ENCODE data around the gene ANKUB1.

Gene ANKUB1

DNA sequence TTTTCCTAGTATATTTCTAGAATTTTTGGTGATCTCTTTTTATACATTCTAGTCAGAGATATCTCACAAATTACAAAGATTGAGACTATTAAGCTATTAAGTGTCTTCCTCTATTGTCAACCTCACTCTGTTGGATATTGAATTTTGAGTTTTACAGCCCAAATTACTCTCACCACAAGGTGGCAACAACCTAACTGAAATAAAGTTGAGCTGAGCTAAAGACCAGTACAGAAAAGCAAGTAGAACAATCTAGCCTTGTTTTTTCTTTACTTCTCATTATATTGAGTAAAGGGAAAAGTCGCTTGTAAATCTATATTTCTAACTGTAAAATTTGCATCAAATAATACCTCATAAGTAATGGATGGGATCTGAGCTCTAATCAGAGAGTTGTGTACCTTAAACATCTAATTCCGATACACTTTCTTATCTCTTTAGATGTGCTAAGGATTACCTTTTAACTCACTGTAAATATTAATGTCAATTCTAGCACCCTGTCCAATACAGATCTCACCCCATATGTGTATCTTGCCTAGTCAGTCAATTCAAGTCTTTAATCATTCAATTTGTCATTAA, 26.5 kb downstream of the ANKUB1 start:
- DNase-seq: peak in 5 of 56 donors; percentile 10 to 75 (median 21)

DNA sequence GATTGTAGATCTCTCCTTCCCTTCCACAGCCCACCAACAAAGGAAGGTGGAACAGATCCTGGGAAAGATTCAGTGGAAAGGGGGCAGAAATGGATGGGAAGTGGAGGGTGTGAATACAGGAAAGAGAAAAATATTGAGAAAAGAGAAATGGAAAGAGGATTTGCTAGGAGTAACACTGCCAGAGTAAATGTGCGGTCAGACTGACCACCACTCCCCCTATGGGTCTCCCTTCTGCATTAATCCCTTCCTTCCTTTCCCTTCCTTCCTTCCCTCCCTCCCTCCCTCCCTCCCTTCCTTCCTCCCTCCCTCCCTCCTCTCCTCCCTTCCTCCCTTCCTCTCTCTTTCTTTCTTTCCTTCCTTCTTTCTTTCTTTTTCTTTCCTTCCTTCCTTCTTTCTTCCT, 28.1 kb downstream of the ANKUB1 start:
- DNase-seq: no peak

DNA sequence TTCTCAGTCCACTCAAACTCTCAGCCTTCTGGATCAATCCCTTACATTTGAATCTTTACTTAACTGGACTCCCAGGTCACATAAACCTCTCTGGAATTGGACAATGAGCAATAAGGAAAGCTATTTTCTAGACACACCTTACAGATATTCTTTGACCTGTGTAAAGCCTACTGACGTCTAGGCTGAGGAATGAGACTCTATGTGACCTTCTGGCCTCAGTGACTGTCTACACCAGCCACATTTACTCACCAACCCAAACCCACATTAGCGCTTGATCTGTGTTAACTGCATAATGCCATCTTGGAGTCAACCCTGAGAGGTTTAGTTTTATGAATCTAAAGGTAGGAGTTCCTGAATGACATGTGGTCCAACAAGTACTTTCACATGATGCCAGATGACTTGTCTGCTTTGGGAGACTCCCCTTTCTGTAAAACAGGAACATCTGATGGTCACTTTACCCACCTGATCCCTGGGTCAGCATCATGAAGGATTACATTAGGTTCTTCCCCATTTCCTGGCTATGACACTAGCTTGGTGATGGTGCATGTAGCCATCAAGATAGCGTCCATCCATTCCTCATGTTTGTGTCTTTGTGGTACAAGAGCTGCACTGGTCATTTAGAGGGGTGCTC, 28.7 kb downstream of the ANKUB1 start:
- no peak for DNase-seq

DNA sequence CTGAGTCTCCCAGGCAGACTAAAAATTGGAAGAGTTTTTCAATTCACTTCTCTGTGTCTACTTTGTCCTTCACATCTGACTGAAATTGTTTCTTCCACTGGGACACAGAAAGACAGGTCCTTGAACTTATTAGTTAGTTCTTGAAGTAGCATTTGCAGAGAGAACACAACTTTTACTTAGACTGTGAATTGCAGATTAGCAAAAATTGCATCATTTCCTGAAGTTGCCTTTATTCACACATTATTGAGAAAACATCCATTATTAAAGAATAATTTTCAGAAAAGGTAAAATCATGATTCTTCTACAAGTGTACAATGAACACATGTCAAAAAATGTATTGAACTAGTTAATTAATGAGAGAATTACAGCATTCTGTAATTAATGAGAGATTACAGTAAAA, 38.6 kb downstream of the ANKUB1 start:
- DNase-seq: no peak

DNA sequence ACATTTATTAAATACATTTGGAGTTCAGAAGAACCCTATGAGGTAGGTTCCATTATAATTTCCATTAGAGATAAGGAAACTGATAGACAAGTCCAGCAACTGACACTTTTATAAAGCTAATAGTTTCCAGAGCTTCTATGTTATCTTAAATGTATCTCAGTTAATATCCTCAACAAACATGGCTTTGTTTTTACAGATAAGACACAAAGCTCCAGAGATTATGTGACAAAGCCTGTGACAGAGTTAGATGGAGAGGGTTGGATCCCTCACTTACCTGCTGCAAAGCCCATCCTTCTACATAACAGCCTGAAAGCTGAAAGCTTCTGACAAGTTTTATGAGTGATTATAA, 39.6 kb downstream of the ANKUB1 start:
- DNase-seq: no peak

DNA sequence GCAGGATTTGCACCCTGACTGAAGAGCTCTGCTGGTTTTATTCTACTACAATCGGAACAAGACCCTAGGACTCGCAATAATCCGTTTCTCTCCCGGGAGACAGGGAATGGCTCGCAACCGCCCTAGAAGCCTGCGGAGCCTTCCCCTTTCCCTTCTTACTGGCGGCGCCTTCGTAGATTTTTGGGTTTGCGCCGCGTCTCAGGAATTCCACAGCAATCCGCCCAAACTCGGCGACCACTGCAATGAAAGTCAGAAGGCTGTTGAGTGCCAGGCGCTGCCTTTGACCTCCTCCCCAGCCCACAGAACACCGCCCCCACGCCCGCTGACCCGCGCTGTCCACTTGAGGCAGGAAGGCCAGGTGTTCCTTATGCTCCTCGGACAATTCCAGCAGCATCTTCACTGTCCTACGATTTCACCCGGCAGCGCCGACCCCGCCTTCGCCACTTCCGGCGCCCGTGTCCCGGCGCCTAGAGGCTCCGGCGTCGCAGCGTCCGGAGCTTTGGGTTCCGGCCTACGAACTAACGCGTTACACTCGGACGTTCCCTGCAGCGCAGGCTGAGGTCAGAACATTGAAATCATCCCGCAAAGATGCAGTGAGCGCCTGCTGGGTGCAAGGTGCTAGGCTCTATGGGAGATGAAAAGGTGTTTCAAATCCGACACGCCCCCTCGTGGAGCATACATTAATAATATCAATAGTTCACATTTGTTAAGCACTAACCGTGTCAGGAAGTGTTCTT, 40.1 kb downstream of the ANKUB1 start, which contains the start of gene COMMD2:
TSS of gene COMMD2 (minus strand) at position 439 of the 737 bp plus-strand sequence. CDS start at position 394, 45 bp downstream.
- DNase-seq: peak; percentile 7 to 81 (median 56)

DNA sequence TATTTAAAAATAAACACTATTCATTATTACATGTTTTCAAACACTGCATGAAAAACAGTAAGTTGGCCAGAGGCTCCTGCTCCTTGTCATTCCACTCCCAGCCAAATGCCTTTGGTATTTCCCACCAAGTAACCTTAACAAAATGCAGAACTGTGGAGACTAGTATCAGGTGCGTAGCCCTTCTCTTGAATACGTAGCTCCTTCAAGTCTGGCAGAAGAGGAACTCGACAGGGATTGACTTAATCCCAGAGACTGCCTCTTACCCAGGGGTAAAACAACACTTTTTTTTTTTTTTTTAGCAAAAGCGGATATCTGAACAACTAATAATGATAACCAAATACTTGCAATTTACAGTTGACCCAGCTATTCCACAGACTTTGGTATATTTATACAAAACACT, 40.8 kb downstream of the ANKUB1 start:
- no peak for DNase-seq

DNA sequence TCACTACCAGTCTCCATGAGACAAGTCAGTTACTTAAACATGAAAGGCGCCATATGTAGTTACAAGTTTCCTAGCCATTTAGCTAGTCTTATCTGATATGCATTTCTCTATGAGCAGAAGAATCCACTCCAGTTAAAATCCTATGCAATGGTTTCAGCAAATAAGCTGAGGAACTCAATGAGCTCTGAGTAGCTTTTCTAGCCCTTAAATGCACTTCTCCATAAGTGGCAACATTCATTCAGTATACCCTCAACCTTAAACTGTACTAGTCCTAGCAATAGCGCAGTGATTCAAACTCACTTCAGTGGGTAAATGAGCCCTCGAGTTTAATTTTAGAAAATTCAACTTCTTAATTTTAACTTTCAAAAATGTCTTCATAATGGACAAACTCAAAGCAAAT, 47.7 kb downstream of the ANKUB1 start:
- DNase-seq: no peak

DNA sequence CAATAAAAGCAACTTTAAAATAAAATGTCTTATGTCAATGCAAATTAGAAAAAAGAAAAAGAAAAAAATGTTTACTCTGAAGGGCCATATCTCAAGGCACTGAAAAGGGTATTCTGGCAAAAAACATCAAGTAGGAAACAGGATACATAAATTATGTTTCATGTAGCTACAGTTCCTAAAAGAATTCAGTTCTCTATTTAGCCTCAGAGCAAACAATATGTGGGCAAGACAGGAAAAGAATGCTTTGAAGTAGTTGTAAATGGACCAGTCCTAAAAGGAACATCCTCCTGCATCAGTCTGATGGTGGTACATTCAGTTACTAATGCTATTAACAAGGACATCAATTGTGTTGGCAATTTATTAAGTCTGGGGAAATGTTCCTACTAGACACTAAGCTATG, 48.2 kb downstream of the ANKUB1 start:
- no peak for DNase-seq

DNA sequence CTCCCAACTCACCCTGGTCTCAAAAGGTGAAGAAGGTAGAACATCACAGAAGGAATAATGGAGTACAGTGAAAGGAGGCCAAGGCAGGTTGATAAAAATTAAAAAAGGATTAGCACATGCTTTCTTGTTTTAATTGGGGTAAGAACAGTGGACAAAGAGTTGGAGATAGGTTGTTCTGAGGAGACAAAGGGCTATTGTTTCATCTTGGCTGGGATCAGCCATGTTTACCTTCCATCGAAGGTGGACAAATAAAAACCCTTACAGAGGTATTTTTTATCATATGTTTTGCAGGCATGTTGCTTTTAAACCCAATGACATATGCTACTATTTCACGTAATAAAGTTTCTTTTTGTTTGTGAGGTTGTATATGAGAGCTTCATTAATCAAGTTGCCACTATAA, 53.0 kb downstream of the ANKUB1 start:
- DNase-seq: no peak

DNA sequence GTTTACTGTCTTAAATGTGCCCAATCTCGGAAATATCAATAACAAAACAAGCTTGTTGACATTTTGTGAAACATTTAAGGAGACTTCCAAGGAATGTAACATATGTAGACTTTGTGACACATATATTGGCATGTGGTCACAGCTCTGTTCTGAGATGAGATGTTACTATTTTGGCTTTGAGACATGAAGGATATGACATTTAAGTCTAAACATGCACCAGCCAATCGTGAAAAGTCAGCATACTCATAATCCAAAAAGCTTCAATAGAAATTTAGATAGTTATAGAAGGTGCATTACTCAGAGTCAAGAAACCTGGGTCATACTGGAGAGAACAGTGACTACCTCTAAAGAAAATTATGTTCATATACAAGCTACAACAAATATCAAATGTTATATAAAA, 53.5 kb downstream of the ANKUB1 start:
- no peak for DNase-seq

DNA sequence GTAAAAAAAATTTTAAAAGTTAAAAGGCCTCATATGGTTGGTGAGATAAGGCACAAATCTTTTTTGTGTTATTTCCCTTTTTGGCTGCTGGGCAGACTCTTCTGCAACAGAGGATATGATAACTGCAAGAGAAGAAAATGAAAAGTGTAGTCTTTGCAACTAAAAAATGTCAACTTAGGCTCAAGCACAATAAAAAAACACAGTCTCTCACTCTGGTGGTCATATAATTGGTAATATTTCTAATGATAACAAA, 55.5 kb downstream of the ANKUB1 start:
- no peak for DNase-seq

DNA sequence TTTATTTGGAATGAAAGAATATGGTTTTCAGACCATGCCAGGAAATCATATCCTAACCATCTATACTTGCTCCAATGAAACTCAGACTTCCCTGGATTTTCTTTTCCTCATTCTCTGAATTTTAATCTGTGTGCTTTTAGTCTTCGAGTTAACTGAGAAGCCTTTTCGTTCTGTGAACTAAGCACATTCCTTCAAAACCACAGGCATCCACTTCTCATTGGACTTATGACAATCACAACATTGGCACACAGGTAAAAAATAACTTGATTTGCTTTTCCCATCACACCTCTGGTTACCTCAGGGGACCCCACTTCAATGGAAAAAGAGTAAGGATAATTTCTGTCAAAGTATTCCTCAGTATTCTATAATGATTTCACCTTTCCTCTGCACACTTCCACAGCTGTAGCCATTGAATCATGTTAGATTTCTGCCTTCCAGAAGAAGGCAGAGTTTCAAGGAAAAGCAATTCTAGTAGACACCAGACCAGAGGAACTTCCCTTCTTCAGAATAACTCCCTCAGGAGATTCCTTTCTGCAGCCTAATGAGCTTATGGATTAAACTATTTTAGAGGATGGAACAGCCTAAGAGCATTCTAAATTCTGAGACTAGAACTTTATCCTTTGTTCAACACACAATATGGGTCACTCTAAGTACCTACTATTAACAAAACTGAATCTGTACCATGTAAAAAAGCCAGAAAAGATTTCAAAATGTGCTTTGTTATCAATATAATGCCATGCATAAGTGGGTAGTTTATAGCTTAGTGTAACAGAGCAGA, 56.0 kb downstream of the ANKUB1 start:
- no peak for DNase-seq

DNA sequence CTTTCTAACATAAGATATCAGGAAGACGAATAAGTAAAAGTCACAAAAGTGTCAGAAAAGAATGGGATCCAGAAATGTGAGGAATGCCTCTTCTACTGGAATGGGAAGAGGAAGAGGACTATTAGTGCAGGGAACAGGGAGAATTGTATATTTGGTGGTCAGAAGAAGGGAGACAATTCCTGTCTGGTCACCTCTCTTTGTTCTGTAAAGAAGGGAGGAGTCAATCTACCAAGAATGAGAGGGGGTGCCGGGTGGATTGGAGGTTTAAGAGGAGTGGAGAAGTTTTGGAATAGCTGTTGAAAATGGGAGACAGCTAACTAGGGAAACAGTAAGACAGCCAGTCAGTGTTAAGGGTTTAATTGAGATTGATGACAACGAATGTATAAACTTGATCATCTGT, 60.1 kb downstream of the ANKUB1 start:
- no peak for DNase-seq

DNA sequence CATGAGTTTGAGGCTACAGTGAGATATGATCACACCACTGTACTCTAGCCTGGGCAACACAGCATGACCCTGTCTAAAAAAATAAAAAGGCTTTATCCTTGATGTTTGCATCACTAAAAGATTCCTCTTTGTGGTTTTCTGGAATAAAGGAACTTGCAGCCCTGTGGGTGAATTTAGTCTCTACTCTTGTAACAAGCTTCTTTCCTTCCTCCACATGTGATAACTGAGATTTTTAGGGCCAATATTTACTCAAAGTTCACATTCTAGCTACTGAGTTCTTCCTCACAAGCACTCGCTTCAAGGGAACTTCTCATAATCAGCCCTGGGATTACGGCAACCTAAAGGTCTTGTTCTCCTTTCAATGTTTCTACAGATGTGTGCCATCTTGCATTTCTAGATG, 64.7 kb downstream of the ANKUB1 start:
- no peak for DNase-seq

DNA sequence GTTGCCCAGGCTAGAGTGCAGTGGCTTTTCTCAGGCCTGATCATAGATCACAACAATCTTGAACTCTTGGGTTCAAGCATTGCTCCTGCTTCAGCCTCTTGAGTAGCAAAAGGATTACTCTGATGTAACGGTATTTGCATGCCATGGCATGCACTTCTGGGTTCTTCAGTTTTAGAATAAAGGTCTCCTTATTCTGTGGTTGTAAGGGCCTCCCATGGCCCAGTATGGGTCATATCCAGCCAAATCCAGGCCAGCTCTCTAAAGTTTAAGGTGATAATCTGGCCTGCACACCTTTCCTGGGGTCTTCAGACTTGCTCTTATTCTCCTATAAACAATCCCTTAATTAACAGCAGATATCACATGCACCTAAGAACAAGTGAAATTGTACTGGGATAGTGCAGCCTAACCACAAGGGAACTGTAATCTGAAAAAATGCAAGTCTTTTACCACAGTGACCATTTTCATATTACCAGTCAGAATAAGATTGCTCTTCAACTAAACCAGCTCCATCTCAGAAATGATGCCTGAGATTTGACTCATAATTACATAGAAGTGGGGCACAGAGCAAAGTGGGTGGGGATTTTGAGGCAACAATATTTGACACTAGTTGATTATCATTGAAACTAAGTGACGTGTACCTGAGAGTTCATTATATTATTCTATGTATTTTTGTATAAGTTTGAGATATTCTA, 65.5 kb downstream of the ANKUB1 start:
- no peak for DNase-seq

DNA sequence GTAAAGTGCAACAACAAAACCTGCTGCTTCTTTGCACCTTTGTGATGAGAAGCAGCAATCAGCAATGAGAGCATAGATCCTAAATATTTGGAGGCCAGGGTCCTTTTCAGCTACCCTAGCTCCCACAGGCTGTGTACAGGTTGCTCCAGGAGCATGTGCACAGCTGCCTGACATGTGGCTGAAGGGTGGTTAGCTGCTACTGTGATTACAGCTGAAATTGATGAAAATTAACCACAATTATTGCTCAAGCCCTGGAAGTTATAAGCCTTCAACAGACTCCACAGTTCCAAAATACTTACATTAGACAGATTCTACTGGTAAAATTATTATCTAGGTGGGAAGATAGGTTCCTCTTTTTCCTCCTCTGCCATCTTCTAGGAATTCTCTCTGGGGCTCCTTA, 68.6 kb downstream of the ANKUB1 start:
- DNase-seq: no peak

DNA sequence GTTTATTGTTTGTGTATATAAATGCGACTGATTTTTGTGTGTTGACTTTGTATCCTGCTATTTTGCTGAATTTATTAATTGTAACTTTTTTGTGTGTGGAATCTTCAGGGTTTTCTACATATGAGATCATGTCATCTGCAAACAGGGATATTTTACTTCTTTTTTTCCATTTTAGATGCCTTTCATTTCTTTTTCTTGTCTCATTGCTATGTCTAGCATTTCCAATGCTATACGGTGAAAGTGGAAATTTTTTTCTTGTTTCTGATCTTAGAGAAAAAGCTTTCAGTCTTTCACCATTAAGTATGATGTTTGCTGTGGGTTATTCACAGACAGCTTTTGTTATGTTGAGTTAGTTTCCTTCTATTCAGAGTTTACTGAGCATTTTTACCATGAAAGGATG, 71.4 kb downstream of the ANKUB1 start:
- DNase-seq: no peak

DNA sequence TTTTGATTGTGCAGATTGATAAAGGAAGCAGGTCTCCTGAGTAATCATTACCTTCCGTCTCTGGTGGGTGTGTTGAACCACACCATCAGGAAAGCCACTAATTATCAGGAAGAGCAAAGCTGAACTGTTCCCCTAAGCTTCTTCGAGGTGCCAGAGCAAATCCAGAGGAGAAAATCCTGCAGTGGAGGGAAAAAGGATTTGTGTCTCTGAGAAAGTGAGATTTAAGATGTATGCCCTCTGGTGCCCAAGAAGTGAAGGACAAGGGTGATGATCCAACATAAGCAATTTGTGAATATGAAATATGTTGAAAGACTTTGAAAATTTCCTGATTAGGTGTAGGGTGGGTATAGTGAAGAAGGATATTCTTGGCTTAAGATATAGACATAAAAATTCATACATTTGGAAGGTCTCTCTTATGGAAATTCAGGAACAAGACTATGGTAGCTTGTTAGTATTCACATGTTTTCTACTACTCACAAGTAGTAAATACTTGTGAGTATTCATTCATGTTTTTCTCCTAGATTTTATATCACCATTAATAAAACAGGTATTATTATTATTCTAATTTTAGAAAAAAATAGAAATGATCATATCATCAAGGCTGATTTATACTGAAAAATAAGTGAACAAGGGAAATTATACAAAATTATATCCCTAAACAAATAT, 74.8 kb downstream of the ANKUB1 start:
- peak in 14 of 56 donors; percentile 3 to 71 (median 18) for DNase-seq

DNA sequence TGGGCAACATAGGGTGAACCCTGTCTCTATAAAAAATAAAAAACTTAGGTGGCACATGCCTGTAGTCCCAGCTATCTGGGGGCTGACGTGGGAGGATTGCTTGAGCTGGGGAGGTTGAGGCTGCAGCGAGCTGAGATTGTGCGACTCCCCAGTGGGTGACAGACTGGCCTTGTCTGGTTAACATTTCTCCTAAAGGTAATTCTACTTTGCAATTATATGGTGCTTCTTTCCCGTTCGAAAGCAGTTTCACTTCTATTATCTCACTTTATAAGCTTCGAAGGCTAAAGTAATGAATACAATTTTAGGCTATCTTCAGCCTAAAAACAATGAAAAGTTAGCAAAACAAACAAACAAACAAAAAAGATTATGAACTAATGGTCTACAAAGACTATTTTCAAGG, 75.4 kb downstream of the ANKUB1 start:
- no peak for DNase-seq

DNA sequence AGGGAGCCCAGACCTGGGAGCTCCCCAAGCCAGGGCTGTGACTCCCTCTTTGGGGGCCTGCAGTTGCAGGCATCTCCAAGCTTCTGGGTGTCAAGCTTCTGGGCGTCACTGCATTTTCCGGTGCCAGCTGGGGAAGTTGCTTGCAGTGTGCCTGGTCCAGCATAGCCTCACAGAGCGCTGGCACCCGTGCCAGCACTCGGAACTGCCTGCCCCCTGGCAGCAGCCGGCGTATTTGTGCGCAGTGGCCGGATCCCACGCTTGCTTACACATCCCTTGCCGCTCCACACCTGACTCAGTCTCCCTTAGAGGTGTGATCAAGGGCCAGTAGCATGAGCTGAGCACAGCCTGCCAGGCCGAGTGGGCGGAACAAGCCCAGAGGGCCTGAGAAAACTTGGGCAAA, 77.1 kb downstream of the ANKUB1 start:
- no peak for DNase-seq
